ENCODE data around the gene FOXP1.

The FOXP1 gene

DNA sequence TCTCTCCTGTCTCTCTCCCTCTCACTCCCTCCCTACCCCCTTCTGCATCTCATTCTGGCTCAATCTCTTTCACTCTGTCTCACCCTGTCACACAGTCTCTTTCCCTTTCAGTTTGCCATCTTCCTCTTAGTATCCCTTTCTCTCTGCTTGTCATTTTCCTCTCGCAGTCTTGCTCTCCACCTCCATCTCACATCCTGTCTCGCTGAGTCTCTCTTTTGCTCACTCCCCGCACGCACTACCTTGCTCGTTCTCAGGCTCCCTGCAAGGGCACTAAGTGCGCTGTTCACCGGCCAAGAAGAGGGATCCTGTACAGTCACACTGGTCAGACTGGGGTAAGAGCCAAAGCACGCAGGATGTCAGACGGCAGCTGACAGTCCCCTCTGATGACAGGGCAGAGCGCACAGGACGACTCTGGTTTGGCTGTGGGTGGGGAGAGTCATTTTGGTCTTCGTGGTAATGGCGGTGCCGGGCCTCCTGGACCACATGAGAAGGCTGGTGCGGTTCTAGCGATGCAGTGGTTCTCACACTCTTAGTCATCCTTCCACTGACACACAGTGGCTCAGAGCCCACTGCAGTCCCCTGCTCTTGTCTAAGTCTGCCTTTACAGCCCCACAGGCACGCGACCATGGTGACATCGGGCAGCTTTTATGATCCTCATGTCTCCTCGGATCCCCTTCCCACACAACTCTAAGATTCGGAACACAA lies 356.8 kb downstream of the FOXP1 start:
- no peak for DNase-seq

DNA sequence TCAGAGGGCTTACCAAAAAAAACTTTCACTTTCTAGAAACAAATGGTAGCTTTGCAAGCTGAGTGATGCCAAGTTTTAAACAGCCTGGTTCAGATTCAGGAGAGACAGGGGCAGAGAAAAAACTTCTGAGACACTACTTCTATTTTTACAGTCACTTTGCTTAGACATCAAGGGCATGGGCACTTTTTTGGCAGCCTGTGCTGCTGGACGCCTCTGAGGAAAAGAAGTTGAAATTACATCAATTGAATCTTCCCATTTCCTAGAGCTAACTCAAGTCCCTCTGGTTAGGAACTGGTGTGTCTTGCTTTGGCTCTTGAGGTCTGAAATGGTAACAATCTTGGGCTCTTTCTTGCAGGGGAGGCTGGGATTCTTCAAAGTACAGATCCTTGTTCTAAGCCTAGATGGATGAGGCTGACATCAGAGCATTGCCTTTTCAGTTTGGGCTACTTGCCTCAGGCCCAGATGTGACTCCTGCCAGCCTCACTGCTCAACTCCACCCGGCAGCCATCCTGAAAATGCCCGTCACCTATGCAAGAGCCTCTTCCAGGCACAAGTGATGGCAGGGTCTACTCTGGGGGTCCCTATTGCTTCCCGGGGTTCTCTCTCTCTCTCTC lies 357.5 kb downstream of the FOXP1 start:
- no peak for DNase-seq

DNA sequence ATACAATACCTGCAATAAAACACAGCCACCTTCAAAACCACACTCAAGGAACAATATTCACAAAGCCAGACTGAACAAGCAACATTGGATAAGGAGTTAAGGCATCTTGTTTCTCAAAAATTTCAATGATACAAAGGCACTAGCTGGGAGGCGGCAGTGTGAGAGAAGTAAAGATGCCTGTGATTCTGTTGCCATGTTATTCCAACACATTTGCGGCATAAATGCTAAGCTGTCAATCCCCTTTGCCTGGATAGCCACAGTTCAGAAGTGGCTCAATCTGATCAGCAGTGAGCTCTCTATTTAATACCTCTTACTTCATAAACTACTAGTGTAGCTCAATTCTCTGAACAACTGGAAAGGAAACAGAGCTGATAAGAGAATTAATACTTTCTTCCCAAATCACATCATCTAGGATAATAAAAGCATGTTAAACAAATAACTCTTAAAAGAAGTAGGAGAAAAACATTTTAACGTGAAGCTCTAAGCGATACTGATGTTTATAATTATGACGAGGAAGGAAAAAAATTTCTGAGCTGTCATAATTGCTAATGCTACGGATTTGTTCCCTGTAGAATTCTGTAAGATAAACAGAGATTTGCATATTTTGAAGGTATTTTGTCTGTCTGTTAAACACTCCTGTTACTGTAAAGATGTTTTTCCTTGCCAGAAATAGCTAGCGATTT lies 358.4 kb downstream of the FOXP1 start:
- DNase-seq, result no peak

DNA sequence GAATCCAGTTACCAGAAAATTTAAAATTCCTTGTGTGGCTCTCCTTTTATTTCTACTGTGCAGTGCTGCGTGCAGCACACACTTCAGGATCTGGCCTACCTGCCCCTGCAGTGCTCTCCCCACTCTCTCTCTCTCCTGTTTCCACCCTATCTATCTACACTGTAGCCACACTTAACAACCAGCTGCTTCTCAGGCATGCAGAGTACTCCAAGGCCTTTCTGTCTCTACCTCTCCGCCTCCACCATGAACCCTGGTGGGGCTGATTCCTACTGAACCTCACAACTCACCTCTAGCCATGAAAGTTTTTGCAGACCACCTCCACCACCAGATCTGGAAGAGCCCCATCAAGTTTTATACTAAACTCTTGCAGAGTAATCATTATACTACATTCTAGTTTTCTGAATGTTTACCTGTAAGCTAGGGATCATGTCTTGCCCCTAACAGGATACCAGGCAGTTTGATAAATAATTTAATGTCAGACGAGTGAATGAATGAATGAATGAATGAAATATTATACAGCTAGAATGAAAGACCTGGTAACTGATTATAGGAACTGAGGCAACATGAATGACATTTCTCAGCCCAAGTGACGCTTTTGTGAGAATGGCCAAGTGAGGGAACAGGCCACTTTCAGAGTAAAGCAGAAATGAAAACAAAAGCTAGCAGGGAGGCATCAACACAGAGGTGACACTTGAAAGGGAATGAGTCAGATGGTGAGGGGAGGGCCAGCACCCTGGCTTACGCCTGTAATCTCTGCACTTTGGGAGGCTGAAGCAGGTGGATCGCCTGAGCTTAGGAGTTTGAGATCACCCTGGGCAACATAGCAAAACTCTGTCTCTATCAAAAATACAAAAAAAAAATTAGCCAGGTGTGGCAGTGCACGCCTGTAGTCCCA lies 363.5 kb downstream of the FOXP1 start:
- no peak for DNase-seq

DNA sequence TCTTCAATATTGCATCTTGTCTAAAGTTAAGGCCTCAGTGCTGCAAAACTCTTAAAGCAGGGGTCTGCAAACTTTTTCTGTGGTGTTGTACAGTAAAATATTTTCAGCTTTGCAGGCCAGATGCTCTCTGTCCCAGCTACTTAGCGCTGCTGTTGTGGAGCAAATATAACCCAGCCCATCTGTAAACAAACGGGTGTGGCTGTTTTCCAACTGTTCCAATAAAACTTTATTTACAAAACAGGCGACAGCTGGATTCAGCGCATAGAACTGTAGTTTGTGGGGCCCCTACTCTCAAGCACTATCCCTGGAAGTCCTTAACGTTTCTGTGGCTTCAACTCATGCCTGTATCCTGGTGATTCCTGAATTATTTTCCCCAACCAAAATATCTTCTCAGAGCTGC lies 365.0 kb downstream of the FOXP1 start:
- no peak for DNase-seq

DNA sequence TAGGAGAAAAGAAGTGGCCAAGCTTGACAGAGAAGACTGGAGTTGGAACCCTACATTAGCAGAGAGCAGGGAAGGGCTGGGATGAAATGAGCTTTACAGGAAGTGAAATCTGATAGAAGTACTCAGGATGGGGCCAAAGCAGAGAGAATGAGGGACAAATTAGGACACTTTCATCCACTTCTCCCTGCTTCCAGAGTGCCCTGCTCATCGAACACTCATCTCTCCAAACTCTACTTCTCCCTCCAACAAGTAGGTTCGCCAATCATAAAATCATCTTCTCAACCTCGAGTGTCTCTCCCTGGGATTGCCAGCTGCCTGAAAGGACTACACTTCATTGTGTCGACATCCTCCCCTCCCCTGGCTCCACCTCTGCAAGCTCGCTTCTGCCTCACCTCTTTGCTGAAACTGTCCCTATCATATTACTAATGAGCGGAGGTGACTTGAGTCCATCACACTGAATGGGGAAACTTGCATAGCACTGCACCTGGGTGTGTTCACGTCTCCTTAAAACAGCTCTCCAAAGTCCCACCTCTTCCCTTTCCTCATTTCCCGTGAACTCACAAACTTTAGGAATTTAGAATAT lies 365.8 kb downstream of the FOXP1 start:
- DNase-seq, result no peak

DNA sequence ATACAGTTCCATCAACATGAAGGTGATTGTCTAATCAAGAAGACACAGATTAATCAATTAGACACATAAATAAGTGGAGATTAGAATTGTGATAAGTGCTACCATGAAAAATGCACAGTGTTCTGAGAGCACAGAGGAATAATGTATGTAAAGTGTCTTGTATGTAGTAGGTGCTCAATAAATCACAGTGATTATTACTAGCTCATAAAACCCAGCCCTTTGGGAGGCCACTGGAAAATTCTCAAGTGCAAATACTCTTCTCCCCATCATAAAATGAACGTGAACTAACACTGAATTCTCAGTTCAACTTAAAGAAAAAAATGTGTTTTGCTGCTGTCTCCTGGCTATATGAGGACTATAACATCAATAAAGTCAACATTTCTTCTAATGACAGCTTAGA lies 368.2 kb downstream of the FOXP1 start:
- DNase-seq, result no peak

DNA sequence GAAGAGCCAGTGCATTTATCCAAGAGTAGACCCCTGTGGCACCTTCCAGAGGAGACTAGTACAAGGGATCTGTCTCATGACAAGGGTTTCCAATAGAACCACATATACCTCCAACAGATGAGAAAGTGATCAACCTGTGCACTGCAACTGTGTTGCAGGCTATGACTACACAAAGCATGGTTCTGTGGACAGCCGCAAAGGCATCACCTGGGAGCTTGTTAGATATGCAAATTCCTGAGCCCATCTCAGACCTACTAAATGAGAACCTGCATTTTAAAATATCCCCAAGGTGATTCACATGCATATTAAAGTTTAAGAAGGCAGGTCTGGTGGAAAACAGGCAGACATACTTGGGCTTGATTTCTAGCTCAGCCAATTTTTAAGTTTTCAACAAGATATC lies 368.7 kb downstream of the FOXP1 start:
- DNase-seq, result no peak

DNA sequence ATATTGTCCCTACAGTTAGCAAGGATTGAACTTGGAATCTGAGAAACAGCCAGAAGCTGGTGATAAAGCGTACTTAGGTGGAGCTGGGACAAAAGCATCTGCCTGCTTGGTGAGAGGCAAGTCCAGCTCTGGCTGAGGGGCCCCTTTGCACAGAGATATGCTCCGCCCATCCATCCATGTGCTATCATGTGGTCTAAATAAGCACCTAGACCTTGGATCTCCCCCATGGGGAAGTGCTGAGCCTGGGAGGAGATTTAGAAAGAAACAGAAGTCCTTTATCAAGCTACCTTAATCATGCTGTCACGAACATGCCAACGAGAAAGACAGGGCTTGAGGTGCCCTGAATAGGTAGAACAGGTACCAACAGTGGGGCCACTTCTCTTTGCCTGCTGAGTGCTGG lies 369.5 kb downstream of the FOXP1 start:
- DNase-seq, result no peak

DNA sequence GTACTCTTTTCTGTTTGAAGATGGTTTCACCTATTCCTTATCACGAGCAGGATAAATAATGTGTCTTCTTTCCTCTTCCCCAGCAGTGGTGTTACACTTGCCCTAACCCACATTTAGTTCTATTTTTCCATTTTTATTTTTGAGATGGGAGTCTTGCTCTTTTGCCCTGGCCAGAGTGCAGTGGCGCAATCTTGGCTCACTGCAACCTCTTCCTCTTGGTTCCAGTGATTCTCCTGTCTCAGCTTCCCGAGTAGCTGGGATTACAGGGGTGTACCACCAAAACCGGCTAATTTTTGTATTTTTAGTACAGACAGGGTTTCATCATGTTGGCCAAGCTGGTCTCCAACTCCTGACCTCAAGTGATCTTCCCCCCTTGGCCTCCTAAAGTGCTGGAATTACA lies 372.4 kb downstream of the FOXP1 start:
- no peak for DNase-seq

DNA sequence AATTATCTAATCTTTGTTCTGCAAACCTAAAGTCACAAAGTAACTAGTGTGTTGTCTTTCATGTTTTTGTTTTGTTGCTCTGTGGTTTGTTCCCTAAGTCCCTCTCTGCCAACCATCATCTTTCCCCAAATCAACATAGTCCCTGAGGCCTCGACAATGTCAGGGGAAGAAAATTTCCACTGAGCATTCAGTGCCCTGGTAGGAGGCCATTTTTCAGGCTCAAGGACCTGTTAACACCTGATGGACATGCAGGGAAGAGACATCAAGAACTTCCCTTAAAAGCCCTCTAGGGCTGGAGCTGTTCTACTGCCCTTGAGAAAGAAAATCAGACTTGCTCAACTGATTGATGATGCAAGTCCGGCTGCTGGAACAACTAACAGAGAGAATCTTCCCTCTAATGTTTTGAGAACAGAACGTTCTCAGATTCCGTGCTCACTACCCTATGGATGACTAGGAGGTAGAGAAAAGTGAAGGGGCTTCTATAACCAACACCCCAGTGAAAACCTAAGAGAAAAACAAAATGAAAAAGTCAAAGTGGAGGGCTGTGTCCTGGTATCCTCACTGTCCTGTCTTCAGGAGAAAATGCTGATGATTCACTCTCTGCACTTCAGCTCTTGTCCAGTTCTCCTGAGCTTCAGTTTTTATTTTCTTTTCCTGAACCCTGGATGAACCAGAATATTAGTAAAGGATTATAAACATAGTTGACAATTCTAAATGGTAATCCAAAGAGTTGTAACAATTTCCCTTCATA lies 373.1 kb downstream of the FOXP1 start:
- DNase-seq, result no peak

DNA sequence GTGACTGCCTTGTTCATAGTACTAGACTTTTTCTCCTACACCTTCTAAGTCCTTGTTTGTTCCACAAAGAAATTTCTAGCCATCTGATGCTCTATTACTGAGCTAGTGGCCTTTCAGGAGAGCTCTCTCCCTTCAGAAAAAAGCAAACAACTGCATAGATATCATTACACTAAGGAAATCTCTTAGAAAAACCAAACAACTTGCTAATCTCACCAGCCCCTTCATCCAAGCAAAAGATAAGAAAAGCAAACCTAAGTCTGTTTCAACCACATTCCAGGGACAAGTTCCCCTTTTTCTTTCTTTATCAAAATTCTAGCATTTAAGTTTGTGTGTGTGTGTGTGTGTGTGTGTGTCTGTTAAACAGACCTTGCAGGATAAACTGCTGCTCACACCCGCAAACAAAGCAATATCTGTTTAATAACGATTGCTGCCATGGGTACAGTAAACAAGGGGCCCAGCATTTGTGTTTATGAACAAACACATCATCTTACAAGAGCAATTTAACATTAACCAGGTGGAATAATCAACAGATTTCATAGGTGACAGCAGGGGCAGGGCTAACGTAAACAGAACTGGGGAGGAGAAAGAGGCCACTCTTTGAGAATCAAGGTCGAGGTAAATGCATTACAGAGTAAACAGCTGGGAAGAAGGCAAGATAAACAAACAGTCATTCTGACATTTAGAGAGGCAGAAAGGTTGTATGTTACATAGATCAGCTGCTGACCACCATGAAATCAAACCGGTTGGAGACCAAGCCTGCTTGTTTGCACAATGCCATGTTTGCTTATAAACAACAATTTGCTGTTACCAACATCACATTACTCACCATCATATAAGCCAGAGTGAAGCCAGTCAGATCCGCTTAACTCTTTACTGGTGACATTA lies 375.1 kb downstream of the FOXP1 start:
- no peak for DNase-seq

DNA sequence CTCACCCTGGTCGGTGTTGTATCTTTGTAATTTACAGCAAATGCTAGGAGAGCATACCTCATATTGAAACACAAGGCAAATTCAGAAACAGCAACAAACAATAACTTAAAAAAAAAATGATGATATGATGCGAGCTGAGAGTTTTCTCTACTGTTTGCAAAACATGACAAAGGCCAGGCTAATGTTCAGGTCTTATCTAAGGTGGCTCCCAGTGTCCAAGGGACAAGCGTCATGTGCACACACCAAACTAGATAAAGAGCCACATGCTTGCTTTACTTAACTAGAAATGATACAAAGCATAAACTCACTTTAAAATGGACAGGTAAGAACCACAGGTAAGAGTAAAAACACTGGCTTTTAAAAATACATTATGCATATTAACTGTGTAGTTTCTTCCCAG lies 375.9 kb downstream of the FOXP1 start:
- no peak for DNase-seq

DNA sequence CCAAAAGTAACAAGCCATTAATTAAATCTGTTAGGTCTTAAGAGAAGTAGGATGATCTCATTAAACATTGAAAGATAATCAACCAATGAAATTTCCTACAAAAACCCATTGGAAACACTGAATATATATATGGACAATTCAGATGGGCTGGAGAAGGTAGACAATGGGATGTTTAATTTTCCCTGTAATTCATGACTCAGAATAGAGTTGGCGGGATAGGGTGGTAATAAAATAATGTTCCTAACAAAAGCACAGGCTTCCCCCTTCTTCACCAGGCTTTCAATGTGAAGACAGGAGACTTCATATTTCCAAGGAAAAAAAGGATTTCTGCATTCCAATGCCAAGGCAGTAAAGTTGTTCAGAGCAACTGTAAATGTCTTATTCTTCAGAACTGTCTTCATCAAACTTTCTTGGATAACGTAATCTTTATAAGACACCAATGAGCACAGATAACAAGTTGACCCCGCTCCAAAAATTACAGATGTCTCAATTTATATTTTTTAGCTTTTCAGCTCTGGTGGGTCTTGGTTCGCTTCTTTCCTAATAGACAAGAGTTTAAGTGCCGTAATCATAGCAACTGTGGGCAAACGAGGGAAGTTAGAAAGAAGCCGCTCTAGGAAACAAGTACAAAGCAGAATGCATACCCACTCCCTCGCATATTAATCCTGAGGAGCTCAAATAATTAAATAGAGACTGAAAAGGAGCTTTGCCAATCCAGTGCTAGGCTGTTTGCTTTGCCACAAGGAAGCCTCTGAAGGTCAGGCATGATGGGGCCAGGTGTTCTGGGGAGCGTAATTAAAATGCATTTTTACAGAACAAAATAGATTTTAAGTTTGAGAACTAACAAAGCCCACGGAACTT lies 377.0 kb downstream of the FOXP1 start:
- no peak for DNase-seq

DNA sequence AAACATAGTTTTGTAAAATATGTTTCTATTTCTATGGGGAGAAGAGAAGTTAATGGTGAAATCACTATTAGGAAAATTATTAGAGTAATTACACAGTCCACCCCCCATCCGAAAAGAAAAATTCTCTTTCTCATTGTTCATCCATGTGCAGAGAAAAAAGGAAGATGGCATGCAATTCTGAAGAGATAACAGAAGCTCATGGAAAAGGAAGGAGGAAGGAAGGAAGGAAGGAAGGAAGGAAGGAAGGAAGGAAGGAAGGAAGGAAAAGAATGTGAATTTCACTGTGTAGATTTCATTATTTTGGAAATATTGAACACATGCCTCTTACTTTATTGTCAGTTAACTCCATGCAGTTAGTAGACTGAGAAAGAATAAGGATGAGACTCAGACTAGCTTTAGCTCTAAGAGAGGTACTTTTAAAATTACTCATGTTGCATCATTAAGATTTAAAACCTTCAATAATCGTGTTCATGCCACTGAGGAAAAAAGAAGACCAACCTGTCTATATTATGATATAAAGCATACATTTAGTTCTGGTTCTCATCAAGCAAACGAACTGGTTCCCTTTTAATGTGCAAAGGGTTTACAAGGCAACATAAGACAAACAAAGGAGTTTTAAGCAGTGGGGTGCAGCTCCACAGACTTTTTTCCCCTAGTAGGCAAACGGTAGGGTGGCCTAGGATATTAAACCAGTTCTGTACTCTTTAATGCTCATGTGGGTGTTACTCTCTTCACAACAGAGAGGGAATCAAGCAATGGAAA lies 379.6 kb downstream of the FOXP1 start:
- DNase-seq, result no peak

DNA sequence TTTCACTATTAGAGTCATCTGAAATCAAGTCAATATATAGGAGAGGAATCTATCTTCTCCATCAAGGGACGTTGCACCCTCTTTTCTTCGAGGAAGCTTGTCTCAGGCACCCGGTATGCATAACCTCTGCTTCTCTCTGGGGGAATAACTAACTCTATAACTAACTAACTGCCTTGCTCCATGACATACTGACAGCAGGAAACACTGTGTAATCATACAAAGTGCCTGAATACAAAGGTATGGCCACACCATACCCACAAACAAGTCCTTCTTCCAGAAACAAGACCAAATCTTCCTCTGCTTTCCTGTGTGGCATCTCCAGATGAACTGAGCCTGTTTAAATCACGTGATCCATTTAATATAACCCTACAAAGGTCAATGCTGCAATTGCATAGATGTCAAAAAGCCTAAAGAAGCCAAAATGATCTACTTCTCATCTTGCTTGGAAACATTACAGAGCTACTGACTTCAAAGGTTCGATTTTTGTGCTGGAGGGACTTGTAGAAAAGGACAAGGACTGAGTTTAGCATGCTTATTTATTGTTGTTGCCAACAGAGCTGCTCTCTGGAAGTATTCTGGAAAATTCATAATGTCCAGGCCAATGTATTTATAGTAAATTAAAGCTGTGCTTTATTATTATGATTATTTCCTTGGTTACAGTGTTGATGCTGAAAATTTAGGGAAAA lies 380.5 kb downstream of the FOXP1 start:
- DNase-seq, result no peak

DNA sequence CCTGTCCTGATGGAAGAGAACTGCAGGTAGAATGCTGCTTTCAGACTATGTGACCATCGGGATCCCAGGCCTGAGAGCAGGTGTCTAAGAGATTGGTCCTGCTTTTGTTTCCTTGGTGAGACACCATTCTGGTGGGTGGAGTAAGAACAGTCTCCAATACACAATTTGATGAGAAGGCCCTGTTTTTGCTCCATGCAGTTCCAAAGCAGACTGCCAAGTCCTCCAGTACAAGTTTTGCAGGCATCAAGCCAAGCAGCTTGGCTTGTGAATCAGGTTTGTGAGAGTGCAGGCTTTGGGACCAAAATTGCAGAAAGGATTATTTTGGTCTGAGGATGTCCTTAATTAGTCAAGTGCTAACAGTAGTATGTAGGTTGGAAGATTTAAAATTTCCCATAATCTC lies 381.6 kb downstream of the FOXP1 start:
- no peak for DNase-seq

DNA sequence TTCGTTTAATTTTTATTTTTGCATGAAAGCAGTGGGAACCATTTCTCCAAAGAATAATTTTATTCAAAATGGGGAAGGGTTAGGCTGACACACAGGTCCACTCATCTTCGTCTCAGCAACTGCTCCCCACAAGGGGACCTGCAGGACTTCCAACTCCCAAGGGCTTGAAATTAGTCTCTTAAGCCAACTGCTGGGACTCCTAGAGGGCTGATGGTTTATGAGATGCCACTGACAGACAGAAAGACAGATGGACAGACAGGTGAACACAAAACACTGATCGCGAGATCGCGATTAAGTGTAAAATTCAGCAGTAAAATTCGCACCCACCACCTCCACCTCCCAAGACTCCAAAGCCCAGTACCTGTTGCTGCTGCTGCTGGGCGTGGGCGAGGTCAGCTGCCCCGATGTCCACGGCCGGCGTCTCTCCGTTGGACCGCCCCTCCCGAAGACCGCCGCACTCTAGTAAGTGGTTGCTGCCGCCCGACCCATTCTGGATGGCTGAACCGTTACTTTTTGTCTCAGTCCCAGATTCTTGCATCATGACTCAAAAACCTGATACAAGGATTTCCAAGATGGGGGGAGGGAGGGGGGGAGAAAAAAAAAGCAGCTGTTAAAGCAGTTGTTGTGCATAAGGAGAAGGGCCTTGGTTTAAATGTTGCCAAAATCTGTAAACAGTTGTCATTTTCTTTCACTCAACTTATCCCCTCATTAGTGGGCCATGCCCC lies 385.5 kb downstream of the FOXP1 start:
- no peak for DNase-seq

Measured in cortex of kidney (tissue), 1 donor.